RPMI7951 (cell line): ENCODE measurements around the gene CCDC174. TPM values are rescaled to one million over a fixed set of nuclear protein-coding genes. Genes with fewer than 3 reads are reported as not detected.

Experiments used
- DNase-seq: peaks from one replicate; pipeline ENCODE4 v3.0.0-alpha.2; 2012; ENCODE audit warnings: low read depth
- total RNA-seq: library from RNA; depleted of rRNA; stranded (reverse); fragments of >200 nt; shearing (Covaris generic); gene quantifications from 2 replicates; pipeline ENCODE4 v1.2.3, GENCODE V29; 2014

The CCDC174 gene
- total RNA-seq, 1 experiment from 2014 or later = 10.8 TPM

DNA sequence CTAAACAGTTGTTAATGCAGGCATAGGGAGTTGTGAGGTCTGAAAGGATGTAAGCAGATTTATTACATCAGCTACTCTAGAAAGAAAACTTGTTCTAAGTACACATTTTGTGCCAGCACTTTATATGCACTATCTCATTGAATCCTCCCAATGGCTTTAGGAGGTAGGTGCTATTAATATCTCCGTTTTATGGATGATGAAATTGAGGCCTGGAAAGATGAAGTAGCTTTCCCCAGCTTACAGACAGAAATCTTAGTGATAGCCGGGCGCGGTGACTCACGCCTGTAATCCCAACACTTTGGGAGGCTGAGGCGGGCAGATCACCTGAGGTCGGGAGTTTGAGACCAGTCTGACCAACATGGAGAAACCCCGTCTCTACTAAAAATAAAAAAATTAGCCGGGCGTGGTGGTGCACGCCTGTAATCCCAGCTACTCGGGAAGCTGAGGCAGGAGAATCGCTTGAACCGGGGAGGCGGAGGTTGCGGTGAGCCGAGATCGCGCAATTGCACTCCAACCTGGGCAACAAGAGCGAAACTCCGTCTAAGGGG, 872 bp downstream of the CCDC174 start:
- peak; percentile 33 for DNase-seq

DNA sequence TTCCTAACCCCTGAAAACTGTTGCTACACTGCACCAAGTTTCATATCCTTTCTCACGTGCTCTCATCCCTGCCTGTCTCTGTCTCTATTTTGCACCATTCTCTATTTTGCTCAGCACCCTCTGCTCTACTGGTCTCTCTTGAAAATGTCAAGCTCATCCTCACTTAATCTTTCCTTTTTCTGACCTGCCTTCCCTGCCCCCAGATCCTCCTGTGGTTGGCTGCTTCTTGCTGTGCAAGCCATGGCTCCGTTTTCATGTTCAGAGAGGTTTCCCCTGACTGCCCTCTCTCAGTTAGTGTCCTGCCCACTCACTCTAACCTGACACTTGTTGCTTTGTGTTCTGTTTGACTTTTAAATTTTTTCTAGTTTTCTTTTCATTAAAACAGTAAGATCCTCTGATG, 6.0 kb downstream of the CCDC174 start:
- DNase-seq = no peak

DNA sequence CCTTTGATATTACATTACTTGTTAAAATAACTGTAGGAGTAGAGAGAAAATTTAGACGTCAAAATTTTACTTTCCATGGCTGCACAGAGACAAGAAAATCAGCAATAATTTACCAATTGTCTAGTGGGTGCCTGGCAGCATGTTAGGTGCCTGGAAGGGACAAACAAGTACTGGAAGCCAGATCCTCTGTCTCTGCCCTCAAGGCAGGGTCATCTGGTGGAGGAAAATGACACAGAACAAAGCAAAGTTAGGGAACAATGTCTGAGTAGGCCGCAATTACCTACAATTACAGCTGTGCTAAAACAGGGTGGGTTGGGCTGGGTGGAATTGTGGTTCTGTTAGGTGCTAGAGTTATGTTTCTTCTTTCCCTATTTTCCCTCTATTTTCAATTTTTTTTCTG, 7.4 kb downstream of the CCDC174 start:
- DNase-seq = no peak

DNA sequence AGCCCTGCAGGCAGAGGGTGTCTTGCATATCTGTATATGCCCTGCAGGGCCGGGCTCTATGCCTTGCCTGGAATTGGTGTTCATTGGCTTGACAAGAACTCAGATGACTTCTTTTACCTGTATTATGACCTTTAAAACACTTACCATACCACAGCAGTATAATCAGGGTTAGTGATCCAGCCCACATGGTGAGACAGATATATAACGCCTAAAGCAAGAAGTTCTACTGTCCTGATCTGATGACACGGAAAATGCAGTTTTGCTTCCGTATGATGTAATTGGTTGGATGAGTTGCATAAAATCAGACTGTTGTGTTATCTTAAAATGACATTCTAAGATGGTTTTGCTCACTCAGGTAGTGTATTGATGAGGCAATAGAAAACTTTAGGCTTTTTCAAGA, 9.4 kb downstream of the CCDC174 start:
- DNase-seq = no peak

DNA sequence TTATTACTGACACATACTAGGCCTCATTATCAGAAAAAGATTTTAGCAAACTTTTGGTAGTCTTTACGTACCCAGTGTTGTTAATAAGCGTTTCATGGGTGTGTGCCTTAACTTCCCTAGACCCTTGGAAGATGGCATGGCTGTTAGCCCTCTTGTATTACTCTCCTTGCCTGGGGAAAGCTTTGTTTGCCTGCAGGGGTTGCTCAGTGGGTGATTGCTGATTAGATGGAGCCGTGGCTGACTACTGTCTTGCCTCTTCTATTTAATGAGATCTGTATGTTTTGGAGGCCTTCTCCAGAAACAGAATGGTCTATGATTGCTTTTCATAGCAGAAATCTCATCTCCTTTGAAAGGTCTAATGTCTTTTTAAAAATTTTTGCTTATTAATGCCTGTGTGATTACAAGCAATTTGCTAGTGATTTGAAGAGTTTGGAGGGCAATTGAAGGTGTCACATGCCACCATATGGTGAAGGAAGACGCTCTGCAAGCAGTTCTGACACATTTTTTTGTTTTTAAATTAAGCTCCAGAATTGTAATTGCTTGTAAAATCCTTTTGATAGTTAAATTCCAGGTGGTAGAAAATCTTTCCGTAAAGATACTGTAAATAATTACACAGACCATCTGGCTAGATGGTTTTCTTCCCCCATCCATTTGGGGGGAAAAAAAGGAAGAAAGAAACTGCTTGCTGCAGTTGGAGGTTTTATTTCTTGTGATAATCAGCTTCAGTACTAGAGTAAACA, 12.0 kb downstream of the CCDC174 start:
- no peak for DNase-seq

DNA sequence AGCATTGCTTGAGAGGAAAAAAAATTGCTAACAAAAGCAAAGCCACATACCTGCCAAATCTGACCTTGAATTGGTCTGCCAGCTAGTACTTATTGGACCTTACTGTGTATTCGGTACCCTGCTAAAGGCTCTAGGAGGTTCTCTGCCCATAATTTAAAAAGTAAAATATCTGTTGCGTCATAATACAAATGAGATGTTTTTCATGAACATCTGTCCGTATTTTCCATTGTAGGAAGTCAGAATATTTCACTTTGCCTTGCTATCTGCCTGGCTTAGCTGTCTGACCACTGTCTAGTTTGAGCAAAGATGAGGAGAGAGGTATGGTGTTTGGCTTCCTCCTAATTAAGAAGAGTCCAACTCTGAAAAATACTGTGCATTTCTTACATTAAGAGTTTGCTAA, 12.6 kb downstream of the CCDC174 start:
- no peak for DNase-seq

DNA sequence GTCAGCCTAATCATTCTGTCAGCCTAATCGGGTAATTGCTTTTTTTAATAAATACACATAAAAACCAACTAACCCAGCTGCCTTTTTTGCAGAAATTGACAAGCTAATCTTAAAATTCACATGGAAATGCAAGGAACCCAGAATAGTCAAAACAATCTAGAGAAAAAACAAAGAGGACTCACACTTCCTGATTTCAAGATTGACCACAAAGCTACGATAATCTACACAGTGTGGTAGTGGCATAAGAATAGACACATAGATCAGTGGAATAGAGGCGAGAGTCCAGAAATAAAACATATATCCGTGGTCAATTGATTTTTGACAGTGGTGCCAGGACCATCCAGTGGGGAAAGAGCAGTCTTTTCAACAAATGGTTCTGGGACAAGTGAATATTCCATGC, 21.0 kb downstream of the CCDC174 start:
- DNase-seq = no peak

DNA sequence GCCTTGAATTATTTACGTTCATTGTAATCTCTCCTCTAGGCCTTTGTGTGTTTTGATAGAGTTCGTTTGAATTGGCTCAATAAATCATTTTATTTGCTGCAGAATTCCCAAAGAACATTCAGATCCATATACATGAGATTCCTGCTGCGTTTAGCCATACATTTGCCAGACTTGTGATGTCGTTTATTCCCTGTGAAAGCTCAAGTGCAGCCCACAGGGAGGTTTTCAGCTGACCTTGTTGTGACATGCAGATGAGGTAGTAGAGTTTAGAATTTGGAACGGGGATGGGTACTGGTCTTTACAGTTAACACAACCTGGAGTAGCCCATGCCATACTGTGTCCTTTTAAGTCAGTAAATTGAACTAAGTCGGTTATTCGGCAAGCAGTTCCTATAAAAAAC, 23.3 kb downstream of the CCDC174 start, which contains the start of gene C3orf20:
TSS of gene C3orf20 (plus strand) at position 301 of the 400 bp plus-strand sequence. CDS start 7,573 bp downstream, outside the sequence.
- no peak for DNase-seq

DNA sequence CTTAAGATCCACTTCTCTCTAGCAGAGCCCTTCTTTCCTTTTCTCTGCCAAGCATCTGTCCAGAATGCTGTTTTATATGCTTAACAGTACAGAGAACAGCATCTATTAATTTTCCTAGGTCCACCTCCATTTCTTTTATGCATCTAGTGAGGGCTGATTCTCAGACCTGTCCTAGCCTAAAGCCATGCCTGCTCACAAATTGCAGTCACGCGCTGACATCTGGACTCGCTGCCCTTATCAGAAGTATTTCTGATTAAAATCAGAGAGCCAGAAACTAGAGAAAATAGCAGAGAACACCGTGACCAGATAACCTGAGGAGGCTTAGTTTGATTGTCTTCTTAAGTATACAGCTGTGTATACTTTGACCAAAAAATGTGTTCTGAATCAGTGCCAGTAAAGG, 25.3 kb downstream of the CCDC174 start:
- no peak for DNase-seq

DNA sequence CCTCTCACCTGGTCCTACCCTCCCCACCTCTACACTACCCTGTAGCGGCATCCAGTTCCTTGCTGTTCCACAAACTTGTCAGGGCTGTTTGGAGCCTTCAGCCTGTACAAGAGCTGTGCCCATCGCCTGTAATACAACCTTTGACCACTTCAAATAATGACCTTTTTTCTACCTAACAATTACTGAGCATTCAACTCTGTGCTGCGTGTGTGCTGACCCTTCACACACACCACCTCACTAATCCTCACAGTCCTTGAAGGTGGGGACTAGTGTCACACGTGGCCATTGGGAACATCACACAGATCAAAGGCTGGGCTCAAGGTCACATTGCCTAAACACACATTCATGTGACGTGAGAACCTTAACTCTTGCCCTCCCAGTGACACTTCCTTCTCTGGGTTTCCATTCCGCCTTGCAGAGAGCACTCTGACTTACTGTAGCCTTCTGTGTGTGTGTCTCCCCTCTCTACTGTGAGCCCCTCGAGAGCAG, 26.5 kb downstream of the CCDC174 start:
- DNase-seq = no peak

DNA sequence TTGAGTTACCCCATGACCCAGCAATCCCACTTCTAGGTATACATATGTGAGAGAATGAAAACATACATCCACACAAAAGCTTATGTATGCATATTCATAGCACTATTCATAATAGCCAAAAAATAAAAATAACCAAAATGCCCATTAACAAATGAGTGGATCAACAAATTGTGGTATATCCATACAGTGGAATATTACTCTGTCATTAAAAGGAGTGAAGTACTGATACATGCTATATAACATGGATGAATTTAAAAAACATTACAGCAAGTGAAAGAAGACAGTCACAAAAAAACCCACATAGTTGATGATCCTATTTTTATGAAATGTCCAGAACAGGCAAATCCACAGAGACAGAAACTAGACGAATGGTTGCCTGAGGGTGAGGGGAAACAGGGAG, 28.6 kb downstream of the CCDC174 start:
- DNase-seq = no peak

DNA sequence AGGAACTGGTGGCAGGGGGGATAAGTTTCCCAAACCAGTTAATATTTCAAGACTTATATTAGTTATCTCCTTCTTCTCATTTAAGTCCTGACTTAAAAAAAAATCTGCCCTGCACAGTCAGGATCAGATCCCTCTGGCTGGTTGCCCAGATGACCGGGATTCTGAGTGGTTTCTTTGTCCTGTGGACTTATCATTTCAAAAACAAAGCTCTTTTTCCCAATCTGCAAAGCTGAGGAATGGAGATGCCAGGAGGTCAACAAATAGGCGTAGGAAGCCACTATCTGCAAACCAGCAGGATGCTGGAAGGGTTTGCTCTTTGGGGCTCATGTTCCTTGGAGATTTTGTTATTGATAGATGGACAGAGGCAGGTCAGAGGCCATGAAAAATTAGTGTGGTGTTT, 29.2 kb downstream of the CCDC174 start:
- peak; percentile 56 for DNase-seq

DNA sequence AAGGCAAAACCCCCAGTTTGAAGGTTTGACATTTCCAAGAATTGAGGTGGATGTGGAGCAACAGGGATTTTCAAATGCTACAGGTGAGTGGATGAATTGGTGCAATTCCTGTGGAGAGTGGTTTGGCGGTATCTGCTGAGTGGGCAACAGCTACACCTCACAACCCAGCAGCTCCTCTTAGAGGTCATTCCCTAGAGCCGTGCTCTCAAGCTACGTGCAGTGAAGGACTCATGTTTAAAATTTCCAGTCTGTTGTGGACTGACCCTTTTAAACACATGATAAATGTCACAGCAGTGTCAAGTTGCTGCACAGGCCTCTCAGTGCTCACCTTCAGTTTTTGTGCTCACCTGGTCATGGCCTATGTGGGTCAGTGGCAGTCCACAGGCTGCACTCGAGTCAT, 32.9 kb downstream of the CCDC174 start:
- DNase-seq = no peak

DNA sequence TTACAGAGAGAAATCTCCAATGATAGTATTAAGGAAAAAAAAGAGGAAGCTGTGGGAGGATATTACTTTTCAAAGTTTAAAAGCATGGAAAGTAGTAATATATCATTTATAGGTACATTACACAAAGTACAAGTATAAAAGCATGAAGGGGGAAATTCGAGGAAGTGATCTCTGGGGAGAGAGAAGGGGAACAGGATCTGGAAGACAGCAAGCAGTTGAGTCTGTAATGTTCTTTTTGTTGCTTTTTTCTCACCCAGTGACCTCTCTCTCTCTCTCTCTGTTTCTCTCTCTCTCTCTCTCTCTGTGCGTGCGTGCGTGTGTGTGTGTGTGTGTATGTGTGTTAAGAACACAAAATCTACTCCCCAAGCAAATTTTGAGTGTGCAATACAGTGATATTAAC, 33.6 kb downstream of the CCDC174 start:
- no peak for DNase-seq

DNA sequence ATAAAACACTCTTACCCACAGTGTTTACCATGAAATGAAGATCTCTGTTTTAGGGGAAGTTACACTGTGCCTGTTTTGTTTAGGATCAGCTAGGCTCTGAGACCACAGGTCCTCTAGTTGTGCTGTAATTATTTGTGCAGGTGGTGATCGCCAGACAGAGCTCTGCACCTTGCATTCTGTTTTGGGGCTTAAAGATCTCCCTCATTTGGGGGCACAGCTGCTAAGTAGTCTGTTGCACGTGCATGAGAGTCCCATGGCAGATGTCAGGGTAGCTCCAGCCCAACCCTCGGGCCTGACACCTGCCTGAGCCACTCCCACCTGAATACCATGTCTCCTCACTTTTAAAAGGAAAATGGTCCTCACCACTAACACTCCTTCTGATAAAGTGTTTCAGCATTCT, 35.8 kb downstream of the CCDC174 start:
- DNase-seq = no peak

DNA sequence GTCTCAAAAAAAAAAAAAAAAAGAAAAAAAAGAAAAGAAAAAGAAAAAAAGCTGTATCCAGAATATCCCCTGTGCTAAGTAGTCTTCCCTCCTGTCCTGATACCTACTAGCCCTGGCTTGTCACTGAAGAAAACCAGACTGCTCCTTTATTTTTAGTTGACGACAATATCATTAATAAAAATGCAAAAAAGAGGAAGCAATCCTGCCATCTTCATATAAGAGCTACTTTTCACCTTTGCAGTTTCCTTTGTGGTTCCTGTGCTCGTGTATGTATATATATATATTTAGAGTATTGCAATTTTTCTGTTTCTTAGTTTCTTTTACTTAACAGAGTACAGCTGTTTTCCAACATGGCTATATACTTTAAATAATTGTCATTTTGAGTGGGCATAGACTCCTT, 37.0 kb downstream of the CCDC174 start:
- DNase-seq = no peak

DNA sequence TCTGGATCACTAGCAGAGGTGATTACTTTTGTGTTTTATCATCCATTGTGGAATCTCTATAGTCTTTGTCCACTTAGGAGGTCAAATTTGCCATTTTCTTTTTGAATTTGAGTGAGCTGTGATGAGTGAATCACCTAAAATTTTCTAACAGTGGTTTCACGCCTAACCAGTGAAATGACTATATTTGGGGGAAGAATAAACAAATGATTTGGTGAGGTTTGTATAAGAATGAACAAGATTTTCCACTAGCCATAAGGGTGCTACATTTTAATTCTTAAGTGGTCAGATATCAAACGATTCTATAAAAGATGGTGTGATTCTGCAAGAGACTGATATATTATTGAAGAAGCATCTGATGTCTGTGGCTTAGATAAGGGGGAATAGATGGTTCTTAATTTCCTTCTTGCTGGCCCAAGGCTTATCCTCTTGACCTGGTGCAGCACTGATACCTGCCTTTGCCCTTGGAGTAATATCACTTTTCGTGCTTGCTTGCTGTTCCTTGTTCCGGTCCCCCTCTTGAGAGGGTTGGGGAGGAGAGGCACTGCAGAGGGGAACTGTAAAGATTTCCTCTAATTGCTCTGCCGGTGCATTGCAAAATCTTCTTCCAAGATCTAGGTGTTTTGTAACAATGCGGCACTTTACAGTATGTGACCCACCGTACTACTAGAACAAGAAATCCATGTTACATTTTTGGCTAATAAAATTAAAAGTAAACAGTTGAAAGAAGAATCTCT, 37.9 kb downstream of the CCDC174 start:
- no peak for DNase-seq

DNA sequence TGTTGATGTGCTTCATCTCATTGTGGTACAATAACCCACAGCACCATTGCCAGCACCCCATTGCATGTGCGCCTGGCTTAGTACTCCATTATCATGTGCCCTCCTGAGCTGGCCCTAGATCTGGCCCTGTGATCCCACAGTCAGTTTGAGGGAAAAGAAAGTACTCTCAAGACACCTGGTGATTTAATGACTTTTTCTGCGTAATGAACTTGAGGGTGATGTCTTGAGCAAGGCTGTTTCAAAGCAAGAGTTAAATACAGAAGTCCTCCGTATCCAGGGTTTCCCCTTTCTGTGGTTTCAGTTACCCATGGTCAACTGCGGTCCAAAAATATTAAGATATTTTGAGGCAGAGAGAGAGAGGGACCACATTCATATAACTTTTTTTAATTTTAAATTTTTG, 39.7 kb downstream of the CCDC174 start:
- DNase-seq = no peak

DNA sequence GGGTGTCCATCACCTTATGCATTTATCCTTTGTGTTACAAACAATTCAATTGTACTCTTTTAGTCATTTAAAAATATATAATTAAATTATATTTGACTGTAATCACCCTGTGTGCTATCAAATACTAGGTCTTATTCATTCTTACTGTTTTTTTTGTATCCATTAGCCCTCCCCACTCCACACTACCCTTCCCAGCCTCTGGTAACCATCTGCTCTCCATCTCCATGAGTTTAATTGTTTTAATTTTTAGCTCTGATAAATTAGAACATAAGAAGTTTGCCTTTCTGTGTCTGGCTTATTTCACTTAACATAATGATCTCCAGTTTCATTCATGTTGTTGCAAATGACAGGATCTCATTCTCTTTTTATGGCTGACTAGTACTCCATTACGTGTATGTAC, 40.2 kb downstream of the CCDC174 start:
- no peak for DNase-seq

DNA sequence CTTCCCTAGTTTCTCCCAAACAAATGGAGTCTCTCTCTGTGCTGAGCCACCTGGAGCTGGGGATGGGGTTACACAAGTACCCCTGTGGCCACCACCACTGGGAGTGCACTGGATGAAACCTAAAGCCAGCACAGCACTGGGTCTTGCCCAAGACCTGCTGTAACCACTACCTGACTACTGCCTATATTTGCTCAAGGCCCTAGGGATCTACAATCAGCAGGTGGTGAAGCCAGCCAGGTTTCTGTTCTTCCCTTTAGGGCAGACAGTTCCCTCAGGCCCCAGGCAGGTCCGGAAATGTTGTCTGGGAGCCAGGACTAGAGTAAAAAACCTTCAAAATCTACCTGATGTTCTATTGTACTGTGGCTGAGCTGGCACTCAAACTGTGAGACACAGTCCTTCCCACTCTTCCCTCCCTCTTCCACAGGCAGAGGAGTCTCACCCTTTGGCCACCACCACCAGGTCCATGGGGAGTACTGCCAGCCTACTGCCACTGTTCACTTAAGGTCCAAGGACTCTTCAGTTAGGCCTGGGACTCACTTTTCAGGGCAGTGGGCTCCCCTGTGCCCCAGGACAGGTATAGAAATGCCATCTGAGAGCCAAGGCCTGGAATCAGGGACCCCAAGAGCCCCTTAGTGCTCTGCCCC, 47.2 kb downstream of the CCDC174 start:
- DNase-seq = no peak

DNA sequence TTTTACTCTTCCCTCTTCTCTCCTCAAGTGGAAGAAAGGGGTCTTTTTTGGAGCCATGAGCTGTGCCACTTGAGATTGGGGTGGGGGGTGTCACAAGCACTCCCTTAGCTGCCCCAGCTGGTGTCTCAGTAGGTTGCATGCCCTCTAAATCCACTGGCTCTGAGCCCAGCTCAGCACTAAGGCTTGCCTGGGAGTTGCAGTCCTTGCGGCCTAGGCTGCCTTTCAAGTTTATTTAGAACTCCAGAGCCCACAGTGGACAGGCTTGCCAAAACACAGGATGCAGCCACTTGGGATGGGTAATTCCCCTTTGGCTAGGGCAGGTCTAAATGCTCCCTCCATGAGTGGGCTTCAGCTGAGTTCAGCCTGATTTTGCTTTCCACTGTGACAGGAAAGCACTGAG, 48.1 kb downstream of the CCDC174 start:
- no peak for DNase-seq

DNA sequence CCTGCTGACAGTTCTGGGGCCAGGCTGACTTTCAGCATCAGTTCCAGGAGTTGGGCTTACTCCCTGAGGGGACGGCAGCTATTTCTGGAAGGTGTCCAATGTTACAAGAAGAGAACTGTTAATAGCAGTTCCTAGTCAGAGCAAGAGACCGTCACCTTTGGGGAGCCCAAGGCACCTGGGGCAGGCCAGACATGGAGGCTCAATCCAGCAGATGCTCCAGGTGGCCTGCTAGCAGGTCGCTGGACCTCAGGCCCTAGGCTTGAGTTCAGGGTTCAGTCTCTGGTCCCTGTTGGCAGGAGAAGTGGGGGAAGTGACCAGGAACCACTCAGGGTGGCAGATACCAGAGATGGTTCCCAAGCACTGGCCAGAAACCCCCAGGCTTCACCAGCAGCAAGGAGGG, 49.3 kb downstream of the CCDC174 start:
- no peak for DNase-seq
